Subcutaneous adipose tissue (tissue), 4 donors: ENCODE results near the gene PPDPF. TPM values are rescaled to one million over a fixed set of nuclear protein-coding genes. Genes with fewer than 3 reads are reported as not detected.

Experiments
- total RNA-seq, 4 donors: library from RNA; depleted of rRNA; stranded (reverse); fragments of >200 nt; gene quantifications; one replicate each; pipeline ENCODE4 v1.1.0, GENCODE V29; 2016
- TF ChIP-seq, protein P1 (sequence below): fragments of 450-650 bp; IDR thresholded peaks from one replicate; pipeline ENCODE4 v1.5.1; 2016; ENCODE audit warnings: low read depth, mild to moderate bottlenecking, control low read depth, antibody characterized with exemption, moderate library complexity

Gene PPDPF
- total RNA-seq, 4 donors from 2014 or later, result 46.9 to 135 (median 63.2) TPM

DNA sequence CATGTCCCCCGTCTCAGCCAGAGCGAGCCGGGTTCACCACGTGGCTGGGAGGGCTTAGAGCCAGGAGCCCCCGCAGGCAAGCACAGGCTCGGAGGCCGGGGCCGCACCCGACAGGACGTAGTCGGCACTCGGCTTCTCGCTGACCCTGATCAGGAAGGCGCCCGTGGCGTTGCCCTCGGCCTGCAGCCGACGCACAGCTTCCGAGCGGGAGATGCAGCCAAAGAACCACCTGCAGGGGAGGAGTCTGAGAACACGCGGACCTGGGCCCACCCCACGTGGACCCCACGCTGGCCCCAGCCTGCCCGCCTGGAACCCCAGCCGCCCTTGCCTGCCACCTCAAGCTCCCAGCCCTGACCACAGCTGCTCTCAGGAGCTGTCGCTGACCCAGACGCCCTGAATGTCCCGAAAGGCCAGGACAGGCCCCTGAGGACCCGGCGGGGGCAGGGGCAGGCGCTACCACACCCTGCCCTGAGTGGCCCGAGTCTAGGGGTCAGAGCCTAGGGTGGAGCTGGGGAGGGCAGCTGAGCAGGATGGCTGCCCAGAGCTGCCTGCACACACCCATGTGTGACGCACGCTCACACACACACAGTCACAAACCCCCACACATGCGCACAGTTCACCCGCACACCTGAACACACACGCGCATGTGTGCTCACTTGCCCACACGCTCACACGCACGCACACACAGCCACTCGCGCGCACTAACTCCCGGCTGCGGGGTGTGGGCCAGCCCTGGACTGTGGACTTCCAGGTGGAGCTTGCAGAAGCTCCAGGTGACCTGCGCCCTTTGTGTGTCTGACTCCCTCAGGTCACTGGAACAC is 14.5 kb downstream of the PPDPF start:
- TF ChIP-seq, protein P1, sequence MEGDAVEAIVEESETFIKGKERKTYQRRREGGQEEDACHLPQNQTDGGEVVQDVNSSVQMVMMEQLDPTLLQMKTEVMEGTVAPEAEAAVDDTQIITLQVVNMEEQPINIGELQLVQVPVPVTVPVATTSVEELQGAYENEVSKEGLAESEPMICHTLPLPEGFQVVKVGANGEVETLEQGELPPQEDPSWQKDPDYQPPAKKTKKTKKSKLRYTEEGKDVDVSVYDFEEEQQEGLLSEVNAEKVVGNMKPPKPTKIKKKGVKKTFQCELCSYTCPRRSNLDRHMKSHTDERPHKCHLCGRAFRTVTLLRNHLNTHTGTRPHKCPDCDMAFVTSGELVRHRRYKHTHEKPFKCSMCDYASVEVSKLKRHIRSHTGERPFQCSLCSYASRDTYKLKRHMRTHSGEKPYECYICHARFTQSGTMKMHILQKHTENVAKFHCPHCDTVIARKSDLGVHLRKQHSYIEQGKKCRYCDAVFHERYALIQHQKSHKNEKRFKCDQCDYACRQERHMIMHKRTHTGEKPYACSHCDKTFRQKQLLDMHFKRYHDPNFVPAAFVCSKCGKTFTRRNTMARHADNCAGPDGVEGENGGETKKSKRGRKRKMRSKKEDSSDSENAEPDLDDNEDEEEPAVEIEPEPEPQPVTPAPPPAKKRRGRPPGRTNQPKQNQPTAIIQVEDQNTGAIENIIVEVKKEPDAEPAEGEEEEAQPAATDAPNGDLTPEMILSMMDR, result no peak

DNA sequence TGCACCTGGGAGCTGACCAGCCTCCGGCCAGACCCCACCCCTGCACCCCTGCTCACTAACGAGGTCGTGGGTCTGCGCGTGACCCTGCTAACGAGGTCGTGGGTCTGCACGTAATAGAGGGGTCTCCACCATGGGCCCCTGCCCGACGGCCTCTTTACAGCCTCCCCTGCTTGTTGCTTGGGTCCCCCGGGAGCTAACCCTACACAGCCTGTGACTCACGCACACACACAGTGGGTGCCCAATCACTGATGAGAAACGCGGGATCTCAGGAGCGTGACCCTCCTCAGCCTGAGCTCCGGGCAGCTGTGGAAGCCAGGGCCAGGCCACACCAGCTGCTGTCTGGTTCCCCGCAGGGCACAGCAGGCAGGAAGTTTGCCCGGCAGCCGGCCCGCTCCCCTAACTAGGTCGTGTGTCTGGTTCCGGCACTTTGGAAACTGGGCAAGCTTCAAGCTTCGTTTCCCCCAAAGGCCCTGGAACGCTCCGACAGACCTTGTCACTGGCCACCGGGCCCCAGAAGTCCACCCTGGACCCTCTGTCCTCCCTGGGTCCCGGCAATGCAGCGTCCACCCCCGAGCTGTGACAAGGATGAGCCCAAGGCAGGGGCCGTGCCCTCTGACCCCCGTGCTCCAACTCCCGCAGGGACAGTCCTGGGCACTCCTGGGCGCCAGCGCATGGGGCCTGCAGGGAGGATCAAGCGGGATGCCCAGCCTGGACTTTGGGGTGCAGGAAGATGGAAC is 15.8 kb downstream of the PPDPF start:
- TF ChIP-seq, protein P1, result no peak

DNA sequence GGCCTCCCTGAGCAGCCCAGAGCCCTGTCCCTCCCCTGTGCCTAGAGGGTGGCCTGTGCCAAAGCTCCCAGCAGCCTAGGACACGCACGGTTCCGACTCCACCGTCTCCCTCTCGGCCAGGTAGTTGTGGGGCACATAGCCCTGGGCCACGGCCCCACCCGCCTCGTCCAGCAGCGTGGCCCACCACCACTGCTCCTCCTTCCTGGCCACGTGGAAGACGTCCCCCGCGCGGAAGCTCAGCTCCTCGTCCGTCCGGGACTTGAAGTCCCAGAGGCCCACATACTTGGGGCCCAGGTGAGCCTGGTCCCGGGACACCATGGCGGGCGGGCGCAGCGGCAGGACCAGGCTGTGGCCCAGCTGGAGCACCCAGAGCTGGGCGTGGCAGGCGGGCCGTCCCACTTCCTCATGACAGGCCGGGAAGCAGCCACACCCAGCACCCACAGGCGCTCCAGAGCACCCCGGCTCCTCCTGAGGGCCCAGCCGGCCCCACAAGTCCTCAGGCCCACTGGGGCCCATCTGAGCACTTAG is 16.5 kb downstream of the PPDPF start, which contains the start of gene PTK6:
PTK6 (minus strand) TSS at position 380 of the 528 bp plus-strand sequence; CDS start at position 318, 62 bp downstream.
- TF ChIP-seq, protein P1, result no peak

DNA sequence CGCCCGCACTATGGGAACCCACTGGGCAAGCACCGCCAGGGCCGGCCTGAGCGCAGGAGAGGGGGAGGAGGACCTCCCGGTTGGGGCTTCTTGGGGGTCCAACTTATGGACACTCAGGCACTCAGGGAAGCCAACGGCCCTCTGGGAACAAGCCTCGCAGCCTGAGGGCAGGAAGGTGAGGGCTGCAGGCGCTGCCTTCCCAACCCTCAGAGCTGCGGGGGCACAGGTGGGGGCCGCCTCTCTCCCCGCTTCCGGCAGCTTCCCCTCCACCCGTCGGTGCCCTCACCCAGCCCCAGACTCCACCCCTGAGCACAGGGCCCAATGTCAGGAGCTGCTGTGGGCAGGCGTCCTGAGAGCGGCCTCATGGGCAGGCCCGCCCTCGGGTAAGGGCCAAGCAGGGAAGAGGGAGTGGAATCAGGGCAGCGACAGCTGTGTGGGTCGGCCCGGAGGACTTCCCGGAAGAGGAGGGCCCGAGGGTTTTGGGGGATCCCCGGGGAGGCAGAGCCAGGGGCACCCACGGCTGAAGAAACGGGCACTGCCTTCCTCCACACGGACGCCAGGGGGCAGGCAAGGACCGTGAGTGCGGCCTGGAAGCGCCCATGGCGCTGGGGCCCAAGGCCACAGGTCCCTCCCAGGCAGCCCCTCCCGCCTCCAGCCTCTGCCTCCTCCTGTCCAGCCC is 17.1 kb downstream of the PPDPF start:
- TF ChIP-seq, protein P1, result no peak

DNA sequence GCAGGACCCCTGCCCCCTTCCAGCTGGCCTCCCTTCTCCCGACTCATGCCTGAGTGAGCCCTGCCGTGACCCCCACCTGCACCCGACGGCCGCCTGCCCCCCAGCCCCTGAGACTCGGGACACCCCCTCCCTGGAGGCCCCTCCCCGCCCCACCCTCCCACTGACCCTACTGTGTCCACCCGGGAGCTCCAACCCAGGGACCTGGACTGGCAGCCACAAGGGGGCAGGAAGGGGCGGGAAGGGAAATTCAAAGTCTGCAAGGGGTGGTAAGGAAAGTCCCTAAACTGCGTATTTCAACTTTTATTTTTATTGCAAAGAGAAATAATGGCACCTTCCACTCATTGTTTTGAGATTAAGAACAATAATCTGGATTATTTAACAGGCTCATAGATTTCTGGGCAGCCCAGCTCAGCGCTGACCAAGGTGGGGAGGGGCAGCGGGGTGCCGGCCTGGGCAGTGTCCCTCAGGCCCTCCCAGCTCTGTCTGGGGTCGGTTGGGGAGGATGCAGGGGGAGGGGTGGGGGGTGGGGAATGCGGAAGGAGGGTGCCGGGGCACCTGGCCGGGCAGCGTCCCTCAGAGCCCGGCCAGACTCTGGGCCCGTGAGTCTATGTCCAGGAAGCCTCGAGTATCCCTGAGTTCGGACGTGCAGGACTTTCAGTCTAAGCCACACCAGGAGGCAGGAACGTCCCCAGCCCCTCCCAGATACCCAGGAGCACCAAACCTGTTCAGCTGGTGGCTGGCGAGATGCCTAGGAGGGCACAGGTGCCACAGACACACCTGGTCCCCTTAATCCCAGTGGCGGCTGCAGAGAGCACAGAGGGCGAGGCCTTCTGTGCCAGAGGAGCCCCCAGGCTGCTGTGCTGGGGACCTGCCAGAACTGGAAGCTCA is 17.9 kb downstream of the PPDPF start:
- TF ChIP-seq, protein P1, result no peak

DNA sequence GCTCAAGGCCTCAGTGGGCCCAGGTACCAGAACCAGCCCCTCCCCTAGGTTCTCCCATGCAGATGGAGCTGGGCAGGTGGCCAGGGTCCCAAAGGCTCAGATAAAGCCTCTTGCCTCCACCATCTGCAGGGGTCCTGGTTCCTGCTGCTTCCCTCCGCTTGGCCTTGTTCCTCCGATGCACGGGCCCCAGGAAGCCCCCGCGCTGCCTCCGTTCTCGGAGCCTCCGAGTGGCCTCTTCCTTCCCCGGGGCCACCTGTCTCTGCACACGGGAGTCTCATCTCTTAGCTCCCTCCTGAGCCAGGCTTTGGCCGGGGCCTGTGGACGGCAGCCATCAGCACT is 18.5 kb downstream of the PPDPF start:
- TF ChIP-seq, protein P1, result no peak
